ENCODE measurements around the gene DHX35. TPM values are rescaled to one million over a fixed set of nuclear protein-coding genes. Genes with fewer than 3 reads are reported as not detected.

The DHX35 gene
- total and polyA plus RNA-seq, 2 of the 13 experiments (the other 11 are each of a cell fraction or from before 2014, with no cell fraction given): 25.8 to 28.7 TPM

GRCh38 chr20:39013662-39014109, 51.5 kb downstream of the DHX35 start (continued):
- TF ChIP-seq ZEB1 (IDR thresholded peaks at IDR 0.05; ENCODE audit: insufficient replicate concordance, low read depth) (peak; percentile 81), RAD51 (IDR thresholded peaks at IDR 0.05; ENCODE audit: borderline replicate concordance) (no peak), CAMTA2 (CRISPR knock-in tag; IDR thresholded peaks at IDR 0.05; ENCODE audit: borderline replicate concordance) (no peak), MZF1 (CRISPR knock-in tag; IDR thresholded peaks at IDR 0.05; ENCODE audit: borderline replicate concordance) (no peak), NKX3-1 (CRISPR knock-in tag; IDR thresholded peaks at IDR 0.05) (no peak), STAG1 (CRISPR knock-in tag; IDR thresholded peaks at IDR 0.05) (0 out of 2 replicates have a peak, but pooled peaks have one; percentile 4), ZNF30 (CRISPR knock-in tag; IDR thresholded peaks at IDR 0.05) (no peak), ZBTB39 (CRISPR knock-in tag; IDR thresholded peaks at IDR 0.05) (no peak), TFDP1 (CRISPR knock-in tag; IDR thresholded peaks at IDR 0.05; ENCODE audit: borderline replicate concordance) (peak; percentile 51; the same call in 1 of the 2 replicates), U2AF1 (optimal IDR thresholded peaks at IDR 0.05; ENCODE audit: low read depth, low read length) (no peak), ZNF841 (CRISPR knock-in tag; IDR thresholded peaks at IDR 0.05; ENCODE audit: borderline replicate concordance) (no peak), TCF12 (IDR thresholded peaks at IDR 0.05) (no peak), TCF12 (CRISPR knock-in tag; IDR thresholded peaks at IDR 0.05) (no peak), ZNF33B (CRISPR knock-in tag; IDR thresholded peaks at IDR 0.05) (no peak), CEBPG (CRISPR knock-in tag; IDR thresholded peaks at IDR 0.05) (peak; percentile 57), ZNF788 (CRISPR knock-in tag; IDR thresholded peaks at IDR 0.05; ENCODE audit: borderline replicate concordance) (no peak), ZNF597 (CRISPR knock-in tag; IDR thresholded peaks at IDR 0.05) (no peak), KDM5A (IDR thresholded peaks at IDR 0.05; ENCODE audit: borderline replicate concordance, low read length) (0 out of 2 replicates have a peak, but pooled peaks have one; percentile 34), YY1 (IDR thresholded peaks at IDR 0.05; ENCODE audit: insufficient read depth, insufficient replicate concordance, low read depth, low read length) (no peak), EZH2 (conservative IDR thresholded peaks at IDR 0.05; ENCODE audit: low read depth, low read length) (no peak), MLXIP (CRISPR knock-in tag; IDR thresholded peaks at IDR 0.05; ENCODE audit: borderline replicate concordance) (no peak), ZNF839 (CRISPR knock-in tag; IDR thresholded peaks at IDR 0.05; ENCODE audit: borderline replicate concordance) (no peak), KDM6A (CRISPR knock-in tag; IDR thresholded peaks at IDR 0.05; ENCODE audit: low read depth) (no peak)
- TF ChIP-seq, protein P1, sequence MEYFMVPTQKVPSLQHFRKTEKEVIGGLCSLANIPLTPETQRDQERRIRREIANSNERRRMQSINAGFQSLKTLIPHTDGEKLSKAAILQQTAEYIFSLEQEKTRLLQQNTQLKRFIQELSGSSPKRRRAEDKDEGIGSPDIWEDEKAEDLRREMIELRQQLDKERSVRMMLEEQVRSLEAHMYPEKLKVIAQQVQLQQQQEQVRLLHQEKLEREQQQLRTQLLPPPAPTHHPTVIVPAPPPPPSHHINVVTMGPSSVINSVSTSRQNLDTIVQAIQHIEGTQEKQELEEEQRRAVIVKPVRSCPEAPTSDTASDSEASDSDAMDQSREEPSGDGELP (IDR thresholded peaks at IDR 0.05; ENCODE audit: borderline replicate concordance, low read depth): peak; percentile 64; the same call in 1 of the 2 replicates

Data from HepG2 (cell line).